Measurements from ENCODE around the gene INKA1. TPM values are rescaled to one million over a fixed set of nuclear protein-coding genes. Genes with fewer than 3 reads are reported as not detected.
"Not testable (repeated sequence)": the region's sequence is repeated elsewhere in the genome, so short reads cannot be mapped to it uniquely, and the experiment has no call there.

The INKA1 gene
- total RNA-seq, 2 donors from 2014 or later = 2.6 to 3.8 TPM

GRCh38 chr3:49804141-49805041, 1.3 kb downstream of the INKA1 start:
- DNase-seq = peak; percentile 58
- intact Hi-C loops (cut with DNase I) = loop anchor here in 1 of 2 donors (5.0 kb wide), 1 partner anchor 38 kb away; no protein-coding TSS in a partner anchor
- ATAC-seq = no peak

GRCh38 chr3:49805367-49805782, 2.3 kb downstream of the INKA1 start:
- intact Hi-C loops (cut with DNase I) = no loop called here
- DNase-seq (peak; percentile 89), ATAC-seq (peak; percentile 42 to 58)

- peak in 1 of 2 donors; percentile 7 for ATAC-seq
- DNase-seq = peak; percentile 72
- intact Hi-C loops (cut with DNase I) = no loop called here
Observed at GRCh38 chr3:49805897-49806701, 3.0 kb downstream of the INKA1 start.

- no peak for ATAC-seq
- intact Hi-C loops (cut with DNase I) = no loop called here
- no peak for DNase-seq
Observed at GRCh38 chr3:49806850-49807249, 3.8 kb downstream of the INKA1 start.

- no peak for ATAC-seq
- intact Hi-C loops (cut with DNase I) = no loop called here
- DNase-seq = no peak
Observed at GRCh38 chr3:49807431-49808114, 4.5 kb downstream of the INKA1 start.

GRCh38 chr3:49812916-49813496, 9.9 kb downstream of the INKA1 start:
- DNase-seq (no peak), ATAC-seq (peak; percentile 47 to 62)
- intact Hi-C loops (cut with DNase I) = no loop called here

GRCh38 chr3:49813497-49814174, 10.6 kb downstream of the INKA1 start, which contains the start of gene UBA7:
Gene UBA7 (minus strand): TSS chr3:49813953. CDS start chr3:49813787, 166 bp downstream.
- intact Hi-C loops (cut with DNase I) = no loop called here
- DNase-seq (peak; percentile 63), ATAC-seq (peak; percentile 93 to 94)

DNA sequence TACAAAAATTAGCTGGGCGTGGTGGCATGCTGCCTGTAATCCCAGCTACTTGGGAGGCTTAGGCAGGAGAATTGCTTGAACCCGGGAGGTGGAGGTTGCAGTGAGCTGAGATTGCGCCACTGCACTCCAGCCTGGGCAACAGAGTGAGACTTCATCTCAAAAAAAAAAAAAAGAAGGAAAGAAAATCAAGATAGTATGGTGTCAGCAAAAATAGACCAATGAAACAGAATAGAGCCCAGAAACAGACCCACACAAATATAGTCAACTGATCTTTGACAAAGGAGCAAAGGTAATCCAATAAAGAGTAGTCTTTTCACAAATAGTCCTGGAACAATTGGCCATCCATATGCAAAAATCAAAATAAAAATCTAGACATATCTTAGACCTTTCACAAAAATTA, 20.1 kb downstream of the INKA1 start:
- ATAC-seq; intact Hi-C loops (cut with DNase I); DNase-seq: not testable (repeated sequence)

- no peak for ATAC-seq
- intact Hi-C loops (cut with DNase I) = no loop called here
- DNase-seq = no peak
Observed at GRCh38 chr3:49826016-49826415, 23.0 kb downstream of the INKA1 start.

DNA sequence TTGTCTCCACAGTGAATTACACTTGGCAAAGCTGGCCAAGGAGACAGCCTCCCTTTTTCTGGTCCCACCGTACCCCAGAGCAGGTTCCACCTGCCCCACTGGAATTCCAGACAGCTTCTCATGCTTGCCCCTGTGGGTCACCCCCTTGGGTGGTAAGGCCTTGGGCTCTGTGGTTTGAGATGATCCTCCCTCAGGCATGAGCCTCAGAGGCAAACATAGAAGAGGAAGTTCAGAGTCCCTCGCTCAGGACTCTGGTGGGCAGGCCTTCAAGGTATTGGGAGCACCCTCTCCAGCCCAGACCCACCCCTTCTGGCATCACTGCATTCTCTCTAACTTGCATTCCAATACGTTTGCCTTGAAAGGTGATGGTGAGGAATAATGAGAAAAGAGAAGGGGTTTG, 28.3 kb downstream of the INKA1 start:
- intact Hi-C loops (cut with DNase I) = no loop called here
- DNase-seq = no peak
- no peak for ATAC-seq

GRCh38 chr3:49839193-49839809, 36.2 kb downstream of the INKA1 start:
- intact Hi-C loops (cut with DNase I) = loop anchor here in 1 of 2 donors (1.0 kb wide), 1 partner anchor 36 kb away; the partner anchor contains the start of gene INKA1
- DNase-seq (peak; percentile 85), ATAC-seq (peak; percentile 84 to 86)

DNA sequence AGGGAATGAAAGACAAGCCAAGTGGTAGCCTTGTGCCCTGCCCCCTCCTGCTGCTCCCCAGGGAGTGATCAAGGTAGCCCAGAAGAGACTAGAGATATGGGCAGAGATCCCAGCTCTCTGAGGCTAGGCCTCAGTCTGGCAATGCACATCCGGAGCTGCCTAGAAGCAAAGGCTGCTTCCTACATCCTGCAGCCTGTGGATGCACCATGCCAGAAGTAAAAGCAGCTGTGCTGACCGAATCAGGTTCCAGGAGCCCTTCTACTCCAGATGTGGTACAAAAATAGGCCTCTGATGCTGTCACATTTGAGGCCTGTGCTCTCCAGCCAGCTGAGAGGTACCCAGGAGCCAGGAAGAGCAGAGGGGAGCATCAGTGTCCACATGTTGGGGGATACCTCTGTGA, 37.3 kb downstream of the INKA1 start:
- intact Hi-C loops (cut with DNase I) = loop anchor here (5.0 to 10.0 kb wide), 3 partner anchors 38 to 67 kb away; partner anchors contain the start of gene INKA1 (in 1 of the 2)
- ATAC-seq = no peak
- no peak for DNase-seq

DNA sequence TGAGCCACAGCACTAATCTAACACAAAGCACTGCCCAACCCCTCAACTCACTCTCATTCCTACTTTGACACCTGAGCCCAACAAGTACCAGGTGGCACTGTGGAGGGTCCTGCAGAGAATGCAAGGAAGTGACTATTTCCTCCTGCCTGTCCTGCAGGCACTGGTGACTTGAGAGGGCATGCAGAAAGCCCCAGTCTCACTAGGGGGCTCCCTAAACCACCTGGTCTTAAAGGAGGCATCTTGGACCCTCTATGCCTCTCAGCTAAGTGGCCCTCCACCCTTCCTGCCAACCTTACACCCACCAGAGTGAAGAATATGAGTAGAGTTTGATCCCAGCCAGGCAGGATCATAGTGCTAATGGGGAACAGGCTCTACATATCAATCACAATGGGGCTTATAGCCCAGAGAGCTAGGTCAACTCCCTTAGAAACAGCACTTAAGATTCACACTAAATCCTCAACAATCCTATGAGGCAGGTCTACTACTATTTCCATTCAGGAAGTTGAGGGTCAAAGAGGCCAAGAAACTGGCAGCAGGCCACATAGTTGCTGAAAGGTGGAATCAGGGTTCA, 38.1 kb downstream of the INKA1 start:
- ATAC-seq = no peak
- intact Hi-C loops (cut with DNase I) = loop anchor here (5.0 to 10.0 kb wide), 3 partner anchors 39 to 66 kb away; partner anchors contain the start of gene INKA1 (in 1 of the 2)
- no peak for DNase-seq

DNA sequence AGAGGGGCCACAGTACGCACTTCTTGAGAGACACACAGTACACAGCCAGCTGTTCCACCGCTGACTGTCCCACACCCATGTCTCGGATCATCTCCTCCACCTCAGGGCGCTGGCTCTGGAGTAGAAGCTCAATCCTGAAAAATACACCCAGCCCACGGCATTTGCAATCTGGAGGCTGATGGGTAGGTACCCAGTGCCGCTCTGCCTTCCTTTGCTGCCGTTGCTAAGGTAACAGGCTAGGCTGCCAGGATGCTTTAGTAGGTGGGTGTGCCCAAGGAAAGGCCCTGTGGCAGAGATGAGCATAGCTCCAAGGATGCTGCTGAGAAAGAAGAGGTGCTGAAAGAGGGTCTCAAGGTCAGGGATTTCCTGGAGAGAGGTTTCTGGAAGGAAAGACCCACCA, 38.7 kb downstream of the INKA1 start:
- DNase-seq (no peak), ATAC-seq (no peak)
- intact Hi-C loops (cut with DNase I) = loop anchor here (5.0 to 10.0 kb wide), 3 partner anchors 40 to 65 kb away; partner anchors contain the start of gene INKA1 (in 1 of the 2)

GRCh38 chr3:49842843-49843517, 39.9 kb downstream of the INKA1 start:
- DNase-seq (no peak), ATAC-seq (peak in 1 of 2 donors; percentile 10)
- intact Hi-C loops (cut with DNase I) = loop anchor here (5.0 to 10.0 kb wide), 3 partner anchors 41 to 64 kb away; partner anchors contain the start of gene INKA1 (in 1 of the 2)

- ATAC-seq (no peak), DNase-seq (no peak)
- intact Hi-C loops (cut with DNase I) = loop anchor here (5.0 to 10.0 kb wide), 3 partner anchors 42 to 63 kb away; partner anchors contain the start of gene INKA1 (in 1 of the 2)
Observed at GRCh38 chr3:49844464-49845183, 41.6 kb downstream of the INKA1 start.

Data from left cardiac atrium (tissue), 4 donors.